Ishikawa (cell line): Measurements from ENCODE around the gene RELN.

Experiments used
- CEBPB ChIP-seq: IDR thresholded peaks from 2 replicates; pipeline ENCODE4 v1.6.1; 2012
- CREB1 ChIP-seq: IDR thresholded peaks from 2 replicates; pipeline ENCODE4 v1.6.1; 2012; ENCODE audit warnings: low read depth
- EGR1 ChIP-seq: IDR thresholded peaks from 2 replicates; pipeline ENCODE4 v1.6.1; 2012
- EP300 ChIP-seq: IDR thresholded peaks from 2 replicates; pipeline ENCODE4 v1.6.1; 2012; ENCODE audit warnings: borderline replicate concordance
- FOXM1 ChIP-seq: IDR thresholded peaks from 2 replicates; pipeline ENCODE4 v1.6.1; 2012; ENCODE audit warnings: low read depth, borderline replicate concordance
- MAX ChIP-seq: IDR thresholded peaks from 2 replicates; pipeline ENCODE4 v1.6.1; 2012
- NFIC ChIP-seq: IDR thresholded peaks from 2 replicates; pipeline ENCODE4 v1.6.1; 2012
- RAD21 ChIP-seq: IDR thresholded peaks from 2 replicates; pipeline ENCODE4 v1.6.1; 2012; ENCODE audit warnings: low read depth
- REST ChIP-seq: IDR thresholded peaks from 2 replicates; pipeline ENCODE4 v1.6.1; 2012; ENCODE audit warnings: low read depth, mild to moderate bottlenecking
- TAF1 ChIP-seq: IDR thresholded peaks from 2 replicates; pipeline ENCODE4 v1.6.1; 2012; ENCODE audit warnings: low read depth, mild to moderate bottlenecking
- TCF12 ChIP-seq: IDR thresholded peaks from 2 replicates; pipeline ENCODE4 v1.6.1; 2012; ENCODE audit warnings: low read depth
- TEAD4 ChIP-seq: IDR thresholded peaks from 2 replicates; pipeline ENCODE4 v1.6.1; 2012
- USF1 ChIP-seq: IDR thresholded peaks from 2 replicates; pipeline ENCODE4 v1.6.1; 2012
- YY1 ChIP-seq: IDR thresholded peaks from 2 replicates; pipeline ENCODE4 v1.6.1; 2012; ENCODE audit warnings: low read depth
- ZBTB7A ChIP-seq: IDR thresholded peaks from 2 replicates; pipeline ENCODE4 v1.6.1; 2012; ENCODE audit warnings: low read depth

RELN gene

GRCh38 chr7:103731169-103731568 lies 258.3 kb downstream of the RELN start:
- TF ChIP-seq RAD21 (no peak), FOXM1 (no peak), TEAD4 (no peak), NFIC (no peak), MAX (no peak), CREB1 (no peak), TCF12 (no peak), EP300 (no peak), REST (no peak), YY1 (no peak), CEBPB (no peak), EGR1 (no peak), USF1 (no peak), TAF1 (no peak), ZBTB7A (no peak)

- TF ChIP-seq EP300 (peak; percentile 74; the same call in 1 of the 2 replicates), ZBTB7A (no peak), TEAD4 (peak; percentile 72)
These were observed 260.4 kb downstream of the RELN start for GRCh38 chr7:103729026-103729425.

GRCh38 chr7:103727982-103728610 lies 261.4 kb downstream of the RELN start:
- no peak for TF ChIP-seq RAD21
- no peak for TF ChIP-seq CEBPB
- TF ChIP-seq TCF12, result no peak
- no peak for TF ChIP-seq CREB1
- TF ChIP-seq ZBTB7A, result no peak
- TF ChIP-seq FOXM1, result no peak
- TF ChIP-seq YY1, result no peak
- TF ChIP-seq NFIC, result no peak
- TF ChIP-seq TAF1, result no peak
- TF ChIP-seq TEAD4, result no peak
- TF ChIP-seq USF1, result no peak
- TF ChIP-seq REST, result no peak
- no peak for TF ChIP-seq MAX
- no peak for TF ChIP-seq EP300
- no peak for TF ChIP-seq EGR1

GRCh38 chr7:103719070-103719469 lies 270.4 kb downstream of the RELN start:
- no peak for TF ChIP-seq EP300
- no peak for TF ChIP-seq CREB1

GRCh38 chr7:103718482-103719061 lies 270.9 kb downstream of the RELN start:
- TF ChIP-seq TAF1 (no peak), CREB1 (no peak), FOXM1 (no peak), TCF12 (no peak), NFIC (no peak), YY1 (no peak)

GRCh38 chr7:103717574-103717973 lies 271.9 kb downstream of the RELN start:
- TF ChIP-seq YY1, result no peak
- TF ChIP-seq EP300, result no peak
